ENCODE results near the gene MAST3. TPM values are rescaled to one million over a fixed set of nuclear protein-coding genes. Genes with fewer than 3 reads are reported as not detected.

MAST3 gene
- total RNA-seq, 1 experiment from 2014 or later = 14.2 TPM

- no peak overlapping the region for H2AFZ ChIP-seq (ENCODE audit: low read depth, low read length, poor library complexity, severe bottlenecking)
These were observed 75.5 kb downstream of the MAST3 start for GRCh38 chr19:18173054-18173571.

More at GRCh38 chr19:18173054-18173571, 75.5 kb downstream of the MAST3 start:
- H4K20me1 ChIP-seq (ENCODE audit: insufficient read depth) = no peaks in the 10 kb centered on the region
- H3K9me2 ChIP-seq (ENCODE audit: insufficient read depth) = no peaks in the 10 kb centered on the region
- no peak for DNase-seq (ENCODE audit: low read depth, low spot score)
- RAD21 ChIA-PET (ENCODE audit: low non-redundant PET in 1 of 2, low total read pairs in 2 of 2, uncharacterized antibody in 2 of 2, unreplicated experiment in 2 of 2) = no interaction called here
- peaks cover 14 to 16% of the 10 kb centered on the region in 2 experiments; a peak in 3 of 4 replicates for H3K36me3 ChIP-seq (ENCODE audit: control insufficient read depth in 1 of 2, insufficient read depth in 2 of 2, low read length in 2 of 2)
- no peaks in the 10 kb centered on the region for H3K27me3 ChIP-seq (ENCODE audit: insufficient read depth, low read length)
- POLR2A ChIA-PET = no interaction called here
- no peaks in the 10 kb centered on the region for H3K9me3 ChIP-seq (ENCODE audit: control insufficient read depth in 1 of 2, insufficient read depth in 1 of 2, low read depth in 1 of 2, low read length in 2 of 2)
- H3K27ac ChIP-seq (ENCODE audit: low read depth, low read length) = peak overlapping the region; percentile 78
- no TSS peak for BruUV-seq (replicated peaks)
- CTCF ChIA-PET = no interaction called here
- intact Hi-C loops (cut with micrococcal nuclease) = no loop called here
- no peak for ATAC-seq
- peaks cover 10% of the 10 kb centered on the region; the same call in 1 of the 2 replicates for H3K79me2 ChIP-seq (ENCODE audit: insufficient read depth, low read length)
- peak overlapping the region; percentile 89 for H3K4me2 ChIP-seq (ENCODE audit: low read length)
- H3K9ac ChIP-seq (ENCODE audit: low read length) = peak overlapping the region; percentile 73
- peak overlapping the region; percentile 72 to 85; a peak in 3 of 4 replicates for H3K4me3 ChIP-seq (replicated peaks in 1 of 2; ENCODE audit: low read depth in 1 of 2, low read length in 2 of 2)
- TF ChIP-seq TCF7L2 (IDR thresholded peaks at IDR 0.05; ENCODE audit: borderline replicate concordance, extremely low read depth, insufficient read depth, insufficient read length) = no peak
- TF ChIP-seq SRF (IDR thresholded peaks at IDR 0.05; ENCODE audit: low read depth) = no peak
- TF ChIP-seq RAD21 (IDR thresholded peaks at IDR 0.05; ENCODE audit: low read depth) = no peak
- TF ChIP-seq YY1 (IDR thresholded peaks at IDR 0.05; ENCODE audit: extremely low read depth, insufficient replicate concordance, low read depth, low read length) = no peak
- TF ChIP-seq EGR1 (IDR thresholded peaks at IDR 0.05; ENCODE audit: low read depth) = no peak
- TF ChIP-seq EZH2phosphoT487 (IDR thresholded peaks at IDR 0.05; ENCODE audit: borderline replicate concordance) = no peak
- TF ChIP-seq CBX3 (IDR thresholded peaks at IDR 0.05; ENCODE audit: low read depth) = no peak
- no peak for TF ChIP-seq ATF3 (IDR thresholded peaks at IDR 0.05)
- TF ChIP-seq MAX (IDR thresholded peaks at IDR 0.05) = no peak
- no peak for TF ChIP-seq CEBPB (IDR thresholded peaks at IDR 0.05; ENCODE audit: low read depth)
- TF ChIP-seq ZFX (IDR thresholded peaks at IDR 0.05) = no peak
- TF ChIP-seq SP1 (IDR thresholded peaks at IDR 0.05; ENCODE audit: low read depth) = no peak
- TF ChIP-seq POLR2A (IDR thresholded peaks at IDR 0.05; ENCODE audit: borderline replicate concordance, extremely low read depth, insufficient read depth, insufficient read length) = no peak
- TF ChIP-seq JUND (IDR thresholded peaks at IDR 0.05) = no peak
- TF ChIP-seq ZNF274 (IDR thresholded peaks at IDR 0.05; ENCODE audit: low read depth, low read length) = no peak
- TF ChIP-seq, protein P1, sequence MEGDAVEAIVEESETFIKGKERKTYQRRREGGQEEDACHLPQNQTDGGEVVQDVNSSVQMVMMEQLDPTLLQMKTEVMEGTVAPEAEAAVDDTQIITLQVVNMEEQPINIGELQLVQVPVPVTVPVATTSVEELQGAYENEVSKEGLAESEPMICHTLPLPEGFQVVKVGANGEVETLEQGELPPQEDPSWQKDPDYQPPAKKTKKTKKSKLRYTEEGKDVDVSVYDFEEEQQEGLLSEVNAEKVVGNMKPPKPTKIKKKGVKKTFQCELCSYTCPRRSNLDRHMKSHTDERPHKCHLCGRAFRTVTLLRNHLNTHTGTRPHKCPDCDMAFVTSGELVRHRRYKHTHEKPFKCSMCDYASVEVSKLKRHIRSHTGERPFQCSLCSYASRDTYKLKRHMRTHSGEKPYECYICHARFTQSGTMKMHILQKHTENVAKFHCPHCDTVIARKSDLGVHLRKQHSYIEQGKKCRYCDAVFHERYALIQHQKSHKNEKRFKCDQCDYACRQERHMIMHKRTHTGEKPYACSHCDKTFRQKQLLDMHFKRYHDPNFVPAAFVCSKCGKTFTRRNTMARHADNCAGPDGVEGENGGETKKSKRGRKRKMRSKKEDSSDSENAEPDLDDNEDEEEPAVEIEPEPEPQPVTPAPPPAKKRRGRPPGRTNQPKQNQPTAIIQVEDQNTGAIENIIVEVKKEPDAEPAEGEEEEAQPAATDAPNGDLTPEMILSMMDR (IDR thresholded peaks at IDR 0.05 in 2 of 3, conservative IDR thresholded peaks at IDR 0.05 in 1 of 3; ENCODE audit: borderline replicate concordance in 1 of 3, insufficient read depth in 1 of 3, low read depth in 2 of 3, low read length in 2 of 3) = no peak
- peaks cover 11 to 20% of the 10 kb centered on the region in 2 experiments for H3K4me1 ChIP-seq (ENCODE audit: control insufficient read depth in 1 of 2, insufficient read depth in 2 of 2, low read length in 2 of 2)

Measured in HCT116 (cell line).